GM18520 (cell line): ENCODE data around the gene MT1H.
"Not testable (repeated sequence)": the region's sequence is repeated elsewhere in the genome, so short reads cannot be mapped to it uniquely, and the experiment has no call there.

Source experiments
- ATAC-seq: cut with Tn5 transposase; IDR thresholded peaks from one replicate; pipeline ENCODE4 v1.9.1; 2021; ENCODE audit not compliant: unreplicated experiment

MT1H gene

DNA sequence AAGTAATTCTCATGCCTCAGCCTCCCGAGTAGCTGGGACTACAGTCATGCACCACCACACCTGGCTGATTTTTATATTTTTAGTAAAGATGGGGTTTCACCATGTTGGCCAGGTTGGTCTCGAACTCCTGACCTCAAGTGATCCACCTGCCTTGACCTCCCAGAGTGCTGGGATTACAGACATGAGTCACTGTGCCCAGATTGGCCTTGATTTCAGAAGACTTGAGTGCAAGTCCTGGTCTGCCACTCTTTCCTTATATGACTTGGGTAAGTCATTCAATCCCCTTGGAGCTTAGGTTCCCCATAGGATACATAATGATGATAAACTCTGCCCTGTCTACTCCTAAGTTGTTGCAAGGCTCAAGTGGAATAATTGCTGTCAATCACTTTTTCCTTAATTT is 47.9 kb downstream of the MT1H start:
- ATAC-seq, result not testable (repeated sequence)
